Caki2 (cell line): ENCODE results near the gene FAR1. TPM values are rescaled to one million over a fixed set of nuclear protein-coding genes. Genes with fewer than 3 reads are reported as not detected.
"Not testable (repeated sequence)": the region's sequence is repeated elsewhere in the genome, so short reads cannot be mapped to it uniquely, and the experiment has no call there.

Experiments
- DNase-seq: peaks from one replicate; pipeline ENCODE4 v3.0.0-alpha.2; 2015; ENCODE audit warnings: low read depth
- in situ Hi-C: cut with HindIII; loops from 2 replicates; pipeline ENCODE4 v1.10.0; 2016; ENCODE audit warnings: low sequenced_read_pairs, low pct_unique_long_range_greater_than_20kb, mixed read lengths
- total RNA-seq: library from RNA; depleted of rRNA; stranded (reverse); fragments of >200 nt; shearing (Covaris generic); gene quantifications from 2 replicates; pipeline ENCODE4 v1.2.3, GENCODE V29; 2014; ENCODE audit warnings: low replicate concordance; rRNA removed

Gene FAR1
- 11.6 and 23.8 TPM in 2 replicates for total RNA-seq

- in situ Hi-C loops: no loop called here
- DNase-seq: peak; percentile 99
These were observed at the start of gene FAR1 for GRCh38 chr11:13668102-13668956. Gene FAR1 (plus strand): TSS chr11:13668668. CDS start chr11:13694766, 26,098 bp downstream.

GRCh38 chr11:13620063-13620462, 48.4 kb upstream of the FAR1 start:
- DNase-seq: no peak
- in situ Hi-C loops: no loop called here

- DNase-seq, in situ Hi-C loops: not testable (repeated sequence)
These were observed 41.6 kb upstream of the FAR1 start for GRCh38 chr11:13626818-13627217.

GRCh38 chr11:13628634-13629033, 39.8 kb upstream of the FAR1 start:
- in situ Hi-C loops: not testable (repeated sequence)

GRCh38 chr11:13629779-13630178, 38.7 kb upstream of the FAR1 start:
- in situ Hi-C loops: no loop called here
- DNase-seq: no peak

More at GRCh38 chr11:13628634-13629033, 39.8 kb upstream of the FAR1 start:
- DNase-seq: not testable (repeated sequence)

GRCh38 chr11:13635290-13635689, 33.2 kb upstream of the FAR1 start:
- in situ Hi-C loops: no loop called here
- DNase-seq: no peak

- in situ Hi-C loops: no loop called here
These were observed 32.7 kb upstream of the FAR1 start for GRCh38 chr11:13635804-13636203.

GRCh38 chr11:13637125-13638069, 31.1 kb upstream of the FAR1 start:
- DNase-seq: no peak
- in situ Hi-C loops: no loop called here

More at GRCh38 chr11:13635804-13636203, 32.7 kb upstream of the FAR1 start:
- DNase-seq: no peak

GRCh38 chr11:13638422-13638821, 30.0 kb upstream of the FAR1 start:
- in situ Hi-C loops: no loop called here
- DNase-seq: no peak

- DNase-seq: no peak
- in situ Hi-C loops: no loop called here
These were observed 23.3 kb upstream of the FAR1 start for GRCh38 chr11:13644997-13645687.

- no peak for DNase-seq
- in situ Hi-C loops: no loop called here
These were observed 21.1 kb upstream of the FAR1 start for GRCh38 chr11:13647391-13647790.

GRCh38 chr11:13649619-13650018, 18.8 kb upstream of the FAR1 start:
- no peak for DNase-seq
- in situ Hi-C loops: no loop called here

GRCh38 chr11:13651515-13651914, 17.0 kb upstream of the FAR1 start:
- in situ Hi-C loops, DNase-seq: not testable (repeated sequence)

GRCh38 chr11:13661074-13661623, 7.3 kb upstream of the FAR1 start:
- in situ Hi-C loops: no loop called here

GRCh38 chr11:13663631-13664071, 4.8 kb upstream of the FAR1 start:
- in situ Hi-C loops: no loop called here
- DNase-seq: no peak

More at GRCh38 chr11:13661074-13661623, 7.3 kb upstream of the FAR1 start:
- no peak for DNase-seq

- DNase-seq: no peak
- in situ Hi-C loops: no loop called here
These were observed 4.1 kb upstream of the FAR1 start for GRCh38 chr11:13664351-13664750.

GRCh38 chr11:13666708-13667107, 1.8 kb upstream of the FAR1 start:
- no peak for DNase-seq
- in situ Hi-C loops: no loop called here

GRCh38 chr11:13667245-13667644, 1.2 kb upstream of the FAR1 start:
- DNase-seq: no peak
- in situ Hi-C loops: no loop called here
